Measurements from ENCODE around the gene PAK4.
A peak's percentile ranks its signal among the peaks of the same experiment; 100 is the strongest.
"Not testable (repeated sequence)": the region's sequence is repeated elsewhere in the genome, so short reads cannot be mapped to it uniquely, and the experiment has no call there.

PAK4 gene

DNA sequence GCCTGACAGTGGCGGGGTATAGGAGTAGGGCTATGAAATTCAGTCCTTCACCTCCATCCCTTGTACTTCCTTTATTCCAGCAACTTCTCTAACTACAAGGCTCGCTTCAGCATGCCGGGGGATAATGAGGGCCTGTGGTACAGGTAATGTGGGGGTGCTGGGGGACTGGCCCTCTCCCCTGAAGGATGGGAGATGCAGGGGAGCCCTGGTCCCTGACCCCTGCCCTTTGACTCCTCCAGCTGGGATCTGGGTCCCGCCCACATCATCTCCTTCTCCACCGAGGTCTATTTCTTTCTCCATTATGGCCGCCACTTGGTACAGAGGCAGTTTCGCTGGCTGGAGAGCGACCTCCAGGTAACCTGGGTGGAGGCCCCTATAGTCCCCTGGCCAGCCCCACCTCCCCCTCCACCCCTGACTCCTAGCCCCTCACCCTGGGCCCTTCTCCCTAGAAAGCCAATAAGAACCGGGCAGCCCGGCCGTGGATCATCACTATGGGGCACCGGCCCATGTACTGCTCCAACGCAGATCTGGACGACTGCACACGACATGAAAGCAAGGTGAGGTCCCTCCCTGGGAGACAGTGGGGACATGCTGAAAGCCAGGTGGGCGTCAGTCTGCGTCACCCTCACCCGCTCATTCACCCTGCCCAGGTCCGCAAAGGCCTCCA lies 25.0 kb upstream of the PAK4 start:
- DNase-seq, result no peak

GRCh38 chr19:39103151-39103550 lies 22.4 kb upstream of the PAK4 start:
- DNase-seq, result no peak

- no peak for DNase-seq
Measured at GRCh38 chr19:39104186-39104596, 21.4 kb upstream of the PAK4 start.

GRCh38 chr19:39106194-39106593 lies 19.4 kb upstream of the PAK4 start:
- no peak for DNase-seq

- DNase-seq, result no peak
Measured at GRCh38 chr19:39109641-39110040, 15.9 kb upstream of the PAK4 start.

DNA sequence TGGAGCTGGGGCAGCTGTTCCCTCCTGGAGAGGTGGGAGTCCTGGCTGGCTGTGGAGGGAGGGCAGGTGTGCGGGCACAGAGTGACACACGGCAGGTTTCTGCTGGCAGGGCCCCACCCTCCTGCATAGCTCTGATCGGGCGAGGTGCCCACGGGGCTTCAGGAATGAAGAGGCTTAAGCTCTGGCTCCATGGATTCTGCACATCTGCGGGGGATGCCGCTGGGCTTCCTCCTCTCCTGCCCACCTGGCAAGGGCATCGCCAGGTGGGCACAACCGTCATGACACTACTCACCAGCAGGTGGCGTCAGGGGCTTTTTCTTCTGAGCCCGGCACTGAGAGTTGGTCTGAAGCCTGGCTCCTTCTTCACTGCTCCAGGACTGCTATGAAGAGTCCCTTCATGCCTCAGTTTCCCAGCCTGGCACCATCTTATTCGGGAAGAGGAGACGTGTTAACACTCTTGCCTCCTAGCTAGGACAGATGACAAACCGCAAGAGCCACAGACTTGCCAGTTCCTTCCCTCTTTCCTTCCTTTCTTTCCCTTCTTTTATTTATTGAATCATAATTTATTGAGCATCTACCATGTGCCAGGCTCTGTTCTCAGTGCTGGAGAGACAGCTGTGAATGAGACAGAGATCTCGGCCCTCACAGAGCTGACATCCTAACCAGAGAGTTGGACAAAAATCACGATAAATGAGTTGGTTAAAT lies 15.2 kb upstream of the PAK4 start:
- DNase-seq, result peak; percentile 76

- DNase-seq, result no peak
Measured at GRCh38 chr19:39111593-39112199, 13.9 kb upstream of the PAK4 start.

- DNase-seq, result no peak
Measured at GRCh38 chr19:39112338-39112890, 13.2 kb upstream of the PAK4 start.

- DNase-seq, result no peak
Measured at GRCh38 chr19:39113199-39113598, 12.4 kb upstream of the PAK4 start.

- DNase-seq, result no peak
Measured at GRCh38 chr19:39115105-39115847, 10.3 kb upstream of the PAK4 start.

GRCh38 chr19:39117023-39117422 lies 8.6 kb upstream of the PAK4 start:
- DNase-seq, result not testable (repeated sequence)

GRCh38 chr19:39119830-39120229 lies 5.8 kb upstream of the PAK4 start:
- DNase-seq, result no peak

- no peak for DNase-seq
Measured at GRCh38 chr19:39122934-39123731, 2.5 kb upstream of the PAK4 start.

- DNase-seq, result no peak
Measured at GRCh38 chr19:39124136-39124764, 1.3 kb upstream of the PAK4 start.

DNA sequence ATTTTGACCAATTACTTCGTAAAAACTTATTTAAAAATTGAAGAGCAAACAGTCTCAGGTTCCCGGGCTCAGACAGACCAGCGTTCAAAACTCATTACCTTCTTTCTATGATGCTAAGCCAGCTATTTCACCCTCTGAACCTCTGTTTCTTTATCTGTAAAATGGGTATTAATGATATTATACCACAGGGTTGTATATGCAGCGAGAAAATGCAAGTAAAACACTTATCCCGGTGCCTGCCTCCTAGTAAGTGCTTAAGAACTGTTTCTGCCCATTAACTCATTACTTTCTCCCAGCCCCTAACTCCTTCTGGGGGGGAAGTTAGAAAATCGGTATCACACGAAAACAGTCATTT lies 410 bp upstream of the PAK4 start:
- DNase-seq, result no peak

DNA sequence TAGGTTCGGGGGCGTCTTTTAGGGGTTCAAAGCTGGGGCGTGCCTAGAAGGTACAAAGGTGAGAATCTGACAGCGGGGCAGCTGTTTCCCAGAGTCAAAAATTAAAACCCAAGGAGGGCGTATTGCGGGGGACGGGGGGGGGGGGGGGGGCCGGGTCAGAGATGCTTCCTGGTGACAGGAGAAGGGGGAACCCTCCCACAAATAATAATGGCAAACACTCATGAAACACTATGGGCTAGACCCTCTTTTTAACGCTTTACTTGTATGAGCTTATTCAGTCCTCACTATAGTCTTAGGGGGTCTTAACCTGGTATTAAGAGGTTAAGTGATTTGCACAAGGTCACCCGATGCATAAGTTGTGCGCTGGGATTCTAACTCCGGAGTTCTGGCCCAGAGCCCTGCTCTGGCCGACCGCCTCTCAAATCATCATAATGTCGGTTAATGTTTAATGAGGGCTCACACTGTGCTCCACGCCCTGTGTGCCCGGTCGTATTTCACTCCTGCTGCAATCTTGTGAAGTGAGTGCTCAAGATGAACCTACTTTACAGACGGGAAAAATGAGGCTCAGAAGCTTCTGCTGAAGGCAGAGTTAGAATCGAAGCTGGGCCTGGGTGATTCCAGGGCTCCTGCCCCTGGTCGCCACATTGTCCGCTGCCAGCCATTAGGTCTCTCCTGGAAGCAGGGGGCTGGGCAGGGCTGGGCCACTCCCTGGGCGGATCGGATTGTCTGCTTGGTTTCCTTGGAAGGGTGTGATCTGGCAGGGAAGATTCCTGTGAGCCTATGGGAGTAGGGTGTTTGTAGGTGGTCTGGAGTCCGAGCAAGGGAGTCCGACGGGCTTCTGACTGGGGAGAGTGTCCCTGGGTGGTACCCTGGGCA lies 964 bp downstream of the PAK4 start:
- no peak for DNase-seq

- DNase-seq, result no peak
Measured at GRCh38 chr19:39127812-39128515, 2.4 kb downstream of the PAK4 start.

GRCh38 chr19:39128516-39129079 lies 3.0 kb downstream of the PAK4 start:
- no peak for DNase-seq

DNA sequence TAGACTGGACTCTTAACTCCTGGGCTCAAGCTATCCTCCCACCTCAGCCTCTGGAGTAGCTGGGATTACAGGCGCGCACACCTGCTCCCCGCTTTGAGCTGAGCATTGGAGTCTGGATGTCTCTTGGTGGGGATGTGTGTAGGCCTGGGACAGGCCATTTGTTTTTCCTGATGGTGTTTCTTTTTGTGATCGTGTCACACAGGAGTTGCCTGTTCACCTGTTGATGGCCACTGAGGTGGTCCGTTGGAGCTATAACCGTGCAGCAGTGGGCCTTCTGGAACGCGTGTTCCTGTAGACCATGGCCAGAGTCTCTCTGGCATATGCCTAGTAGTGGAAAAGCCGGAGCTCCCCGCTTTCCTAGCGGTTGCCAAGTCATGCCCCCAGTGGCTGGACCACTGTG lies 3.5 kb downstream of the PAK4 start:
- no peak for DNase-seq
